ENCODE data around the gene CNTNAP2. TPM values are rescaled to one million over a fixed set of nuclear protein-coding genes. Genes with fewer than 3 reads are reported as not detected.

Gene CNTNAP2
- polyA plus RNA-seq, 1 experiment: not detected

DNA sequence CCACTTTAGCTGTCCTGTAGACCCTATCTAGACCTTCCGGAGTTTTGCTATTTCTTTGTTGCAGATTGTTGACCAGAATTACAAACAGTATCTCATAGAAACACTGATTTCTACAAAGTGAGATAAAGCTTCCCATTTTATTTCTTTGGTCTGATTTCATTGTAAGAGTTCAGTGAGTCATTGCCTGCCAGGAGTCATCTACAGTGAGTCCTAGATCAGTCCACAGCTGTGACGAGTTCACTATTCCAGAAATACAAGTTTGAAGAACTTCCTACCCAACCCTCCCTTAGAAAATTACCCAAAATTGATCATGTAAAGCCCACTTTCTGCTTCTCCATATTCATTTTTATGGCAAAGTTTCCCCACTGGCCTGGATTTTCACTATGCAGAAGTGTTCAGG lies 905.5 kb downstream of the CNTNAP2 start:
- no peaks in the 10 kb centered on the region for H3K36me3 ChIP-seq (ENCODE audit: control insufficient read depth, insufficient read depth, low read length)
- no peak overlapping the region for H3K4me3 ChIP-seq (ENCODE audit: low read depth, low read length)
- ChIA-PET CTCF (no interaction called here), POLR2A (no interaction called here)
- TF ChIP-seq CTCF (IDR thresholded peaks at IDR 0.05; ENCODE audit: insufficient read depth, low read depth, low read length): no peak
- H3K27me3 ChIP-seq (ENCODE audit: control insufficient read depth, insufficient read depth, low read length): no peaks in the 10 kb centered on the region
- no peak for DNase-seq (ENCODE audit: low read depth)

DNA sequence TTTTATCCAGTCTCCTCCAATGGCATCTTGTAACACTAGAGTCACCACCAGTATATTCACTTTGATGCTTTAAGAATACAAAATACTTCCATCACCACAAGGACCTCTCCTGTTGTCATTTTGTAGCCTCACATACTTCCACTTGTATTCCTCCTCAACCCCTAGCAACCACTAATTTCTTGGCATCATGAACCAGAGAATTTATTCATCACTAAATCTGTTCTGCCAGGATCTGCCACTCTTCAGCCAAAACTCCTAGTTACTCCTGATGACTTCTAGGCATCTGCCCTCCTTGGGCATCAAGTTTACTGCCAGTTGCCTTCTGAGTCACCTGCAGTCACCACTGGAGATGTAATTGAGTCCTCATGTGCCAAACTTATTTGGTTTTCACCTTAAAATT lies 906.8 kb downstream of the CNTNAP2 start:
- TF ChIP-seq CTCF (IDR thresholded peaks at IDR 0.05; ENCODE audit: insufficient read depth, low read depth, low read length): no peak
- no peaks in the 10 kb centered on the region for H3K36me3 ChIP-seq (ENCODE audit: control insufficient read depth, insufficient read depth, low read length)
- DNase-seq (ENCODE audit: low read depth): no peak
- H3K4me3 ChIP-seq (ENCODE audit: low read depth, low read length): no peak overlapping the region
- no peaks in the 10 kb centered on the region for H3K27me3 ChIP-seq (ENCODE audit: control insufficient read depth, insufficient read depth, low read length)
- ChIA-PET POLR2A (no interaction called here), CTCF (no interaction called here)

DNA sequence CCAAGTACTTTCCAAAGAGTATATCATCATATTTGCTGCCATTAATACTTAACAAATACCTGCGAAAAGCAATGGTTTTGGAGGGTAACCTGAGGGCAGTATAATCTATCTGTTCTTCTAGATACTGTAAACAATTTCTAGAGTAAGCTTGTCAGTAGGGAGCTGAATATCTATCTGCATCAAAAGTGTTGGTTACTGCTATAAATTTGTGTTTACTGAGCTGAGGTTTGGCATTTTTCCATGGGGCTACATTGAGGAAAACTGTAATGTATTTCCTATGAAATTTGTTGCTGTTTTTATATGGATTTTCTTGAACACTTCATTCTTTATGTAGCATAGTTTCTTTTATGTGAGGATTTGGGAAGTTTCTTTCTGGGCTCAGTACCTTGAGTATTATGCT lies 913.4 kb downstream of the CNTNAP2 start:
- H3K36me3 ChIP-seq (ENCODE audit: control insufficient read depth, insufficient read depth, low read length): no peaks in the 10 kb centered on the region
- no peak overlapping the region for H3K4me3 ChIP-seq (ENCODE audit: low read depth, low read length)
- CTCF ChIA-PET: no interaction called here
- no peak for DNase-seq (ENCODE audit: low read depth)
- POLR2A ChIA-PET: no interaction called here
- no peaks in the 10 kb centered on the region for H3K27me3 ChIP-seq (ENCODE audit: control insufficient read depth, insufficient read depth, low read length)
- no peak for TF ChIP-seq CTCF (IDR thresholded peaks at IDR 0.05; ENCODE audit: insufficient read depth, low read depth, low read length)

GRCh38 chr7:147033641-147034040 lies 917.0 kb downstream of the CNTNAP2 start:
- ChIA-PET POLR2A (no interaction called here), CTCF (no interaction called here)
- no peak for TF ChIP-seq CTCF (IDR thresholded peaks at IDR 0.05; ENCODE audit: insufficient read depth, low read depth, low read length)
- DNase-seq (ENCODE audit: low read depth): no peak
- H3K36me3 ChIP-seq (ENCODE audit: control insufficient read depth, insufficient read depth, low read length): no peaks in the 10 kb centered on the region
- H3K27me3 ChIP-seq (ENCODE audit: control insufficient read depth, insufficient read depth, low read length): no peaks in the 10 kb centered on the region
- no peak overlapping the region for H3K4me3 ChIP-seq (ENCODE audit: low read depth, low read length)

GRCh38 chr7:147041438-147041837 lies 924.8 kb downstream of the CNTNAP2 start:
- no peak for TF ChIP-seq CTCF (IDR thresholded peaks at IDR 0.05; ENCODE audit: insufficient read depth, low read depth, low read length)
- no peak for DNase-seq (ENCODE audit: low read depth)
- H3K36me3 ChIP-seq (ENCODE audit: control insufficient read depth, insufficient read depth, low read length): no peaks in the 10 kb centered on the region
- ChIA-PET POLR2A (no interaction called here), CTCF (interaction anchor here (0.6 kb wide), 1 partner anchor 9 kb away, joined by 3 read pairs; no protein-coding TSS in a partner anchor)
- H3K27me3 ChIP-seq (ENCODE audit: control insufficient read depth, insufficient read depth, low read length): no peaks in the 10 kb centered on the region
- no peak overlapping the region for H3K4me3 ChIP-seq (ENCODE audit: low read depth, low read length)

Data from BJ (cell line).